Body of pancreas (tissue), 4 donors: Measurements from ENCODE around the gene PRSS33. TPM values are rescaled to one million over a fixed set of nuclear protein-coding genes. Genes with fewer than 3 reads are reported as not detected.

Experiments
- ATAC-seq: fragments of 150-250 bp; one replicate; pipeline ENCODE4 v1.9.1; 2016
- DNase-seq, 4 donors: peaks; one replicate each; pipeline ENCODE4 v3.0.0-alpha.2; 2019
- H3K27ac ChIP-seq, 4 donors: fragments of 200-600 bp; sonication (generic); 1 replicate in 3 of 4; 2 replicates in 1 of 4; pipeline versions ENCODE4 v1.5.1 to v1.6.1; 2016 to 2019; ENCODE audit warnings: mild to moderate bottlenecking in 1 of 4, mixed read lengths in 1 of 4, moderate library complexity in 1 of 4
- H3K27me3 ChIP-seq, 2 donors: fragments of 200-600 bp; sonication (generic); one replicate each; pipeline ENCODE4 v1.6.0; 2016; ENCODE audit warnings: mild to moderate bottlenecking in 1 of 2
- H3K36me3 ChIP-seq, 2 donors: fragments of 200-600 bp; sonication (generic); replicated peaks in 1 of 2; 2 replicates each; pipeline ENCODE4 v1.5.1; 2016; ENCODE audit warnings: low read depth in 2 of 2; ENCODE audit not compliant: insufficient read depth in 1 of 2
- H3K4me1 ChIP-seq: fragments of 200-600 bp; sonication (generic); one replicate; pipeline ENCODE4 v1.6.0; 2016
- H3K4me3 ChIP-seq, 2 donors: fragments of 200-600 bp; sonication (generic); 1 replicate in 1 of 2; 2 replicates in 1 of 2; pipeline ENCODE4 v1.5.1; 2016 to 2019
- H3K9me3 ChIP-seq, 3 donors: fragments of 200-600 bp; sonication (generic); 1 replicate in 2 of 3; 2 replicates in 1 of 3; pipeline ENCODE4 v1.5.1; 2016
- POLR2A ChIP-seq, 3 donors: fragments of 450-650 bp; IDR thresholded peaks; one replicate each; pipeline ENCODE4 v1.6.1; 2016; ENCODE audit warnings: antibody characterized with exemption in 3 of 3, mild to moderate bottlenecking in 2 of 3
- WGBS, 2 donors: methylation state at CpG; one replicate each; pipeline ENCODE4 v1.1.5; 2017; 5-methylcytosine and 5-hydroxymethylcytosine counted together
- intact Hi-C: fragments of 100-400 bp; cut with DNase I; formaldehyde crosslinking; loops from one replicate; pipeline ENCODE4 v1.15.1; 2023
- total RNA-seq, 2 donors: library from RNA; depleted of rRNA; stranded (reverse); fragments of >200 nt; gene quantifications; one replicate each; pipeline ENCODE4 v1.1.0, GENCODE V29; 2016
- TF ChIP-seq, protein P1 (sequence below), 7 experiments: fragments of 450-650 bp in 4 of 7; fragments of 200-600 bp in 3 of 7; sonication (generic) in 3 of 7; IDR thresholded peaks; one replicate each; pipeline ENCODE4 v1.5.1; 2016 to 2019; ENCODE audit warnings: antibody characterized with exemption in 7 of 7

Gene PRSS33
- total RNA-seq, 2 donors from 2014 or later, result not detected

- no peak for ATAC-seq
- no peaks in the 10 kb centered on the region for H3K27me3 ChIP-seq
- no peak overlapping the region for H3K4me3 ChIP-seq
- 61 to 80% methylated on average over 6 to 17 of the region's 17 CpGs for WGBS, 2 donors
- no peak for TF ChIP-seq POLR2A (IDR thresholded peaks at IDR 0.05)
- TF ChIP-seq, protein P1, sequence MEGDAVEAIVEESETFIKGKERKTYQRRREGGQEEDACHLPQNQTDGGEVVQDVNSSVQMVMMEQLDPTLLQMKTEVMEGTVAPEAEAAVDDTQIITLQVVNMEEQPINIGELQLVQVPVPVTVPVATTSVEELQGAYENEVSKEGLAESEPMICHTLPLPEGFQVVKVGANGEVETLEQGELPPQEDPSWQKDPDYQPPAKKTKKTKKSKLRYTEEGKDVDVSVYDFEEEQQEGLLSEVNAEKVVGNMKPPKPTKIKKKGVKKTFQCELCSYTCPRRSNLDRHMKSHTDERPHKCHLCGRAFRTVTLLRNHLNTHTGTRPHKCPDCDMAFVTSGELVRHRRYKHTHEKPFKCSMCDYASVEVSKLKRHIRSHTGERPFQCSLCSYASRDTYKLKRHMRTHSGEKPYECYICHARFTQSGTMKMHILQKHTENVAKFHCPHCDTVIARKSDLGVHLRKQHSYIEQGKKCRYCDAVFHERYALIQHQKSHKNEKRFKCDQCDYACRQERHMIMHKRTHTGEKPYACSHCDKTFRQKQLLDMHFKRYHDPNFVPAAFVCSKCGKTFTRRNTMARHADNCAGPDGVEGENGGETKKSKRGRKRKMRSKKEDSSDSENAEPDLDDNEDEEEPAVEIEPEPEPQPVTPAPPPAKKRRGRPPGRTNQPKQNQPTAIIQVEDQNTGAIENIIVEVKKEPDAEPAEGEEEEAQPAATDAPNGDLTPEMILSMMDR (IDR thresholded peaks at IDR 0.05), result no peak
- H3K27ac ChIP-seq, result no peak overlapping the region
- no peaks in the 10 kb centered on the region for H3K4me1 ChIP-seq
- no peak for DNase-seq
- intact Hi-C loops, result no loop called here
- H3K9me3 ChIP-seq, result no peaks in the 10 kb centered on the region
- no peaks in the 10 kb centered on the region for H3K36me3 ChIP-seq
Observed at GRCh38 chr16:2828876-2829430, 41.6 kb upstream of the PRSS33 start.

DNA sequence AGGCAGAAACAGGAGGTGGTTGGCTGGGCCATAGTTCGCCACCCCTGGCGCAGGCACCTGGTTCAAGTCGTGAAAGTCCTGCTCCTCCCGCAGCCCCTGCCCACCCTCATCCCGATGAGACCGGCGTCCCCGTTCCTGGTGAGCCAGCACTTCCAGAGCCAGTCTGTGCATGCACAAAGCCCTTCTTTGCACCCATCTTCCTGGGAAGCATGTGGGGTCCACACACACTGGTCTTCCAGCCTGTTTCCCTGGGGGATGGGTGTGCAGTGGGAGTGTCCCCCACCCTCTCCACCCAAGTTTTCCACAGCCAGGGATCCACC, 41.1 kb upstream of the PRSS33 start:
- H3K36me3 ChIP-seq, result no peaks in the 10 kb centered on the region
- TF ChIP-seq POLR2A (IDR thresholded peaks at IDR 0.05), result no peak
- TF ChIP-seq, protein P1 (IDR thresholded peaks at IDR 0.05), result no peak
- no peak overlapping the region for H3K4me3 ChIP-seq
- WGBS, 2 donors, result 84 to 88% methylated on average over 5 to 8 of the region's 8 CpGs
- H3K27ac ChIP-seq, result no peak overlapping the region
- no peaks in the 10 kb centered on the region for H3K27me3 ChIP-seq
- H3K4me1 ChIP-seq, result no peaks in the 10 kb centered on the region
- no peak for ATAC-seq
- intact Hi-C loops, result no loop called here
- H3K9me3 ChIP-seq, result no peaks in the 10 kb centered on the region
- DNase-seq, result no peak

GRCh38 chr16:2827831-2828520, 40.6 kb upstream of the PRSS33 start:
- WGBS, 2 donors, result 67 to 86% methylated on average over 12 to 13 of the region's 14 CpGs
- intact Hi-C loops, result no loop called here
- Histone ChIP-seq H3K9me3 (no peaks in the 10 kb centered on the region), H3K36me3 (no peaks in the 10 kb centered on the region), H3K27ac (no peak overlapping the region), H3K4me1 (no peaks in the 10 kb centered on the region), H3K27me3 (no peaks in the 10 kb centered on the region), H3K4me3 (no peak overlapping the region)
- TF ChIP-seq, protein P1 (IDR thresholded peaks at IDR 0.05), result no peak
- no peak for TF ChIP-seq POLR2A (IDR thresholded peaks at IDR 0.05)
- ATAC-seq, result no peak
- DNase-seq, result no peak

- H3K27me3 ChIP-seq, result no peaks in the 10 kb centered on the region
- DNase-seq (no peak), ATAC-seq (no peak)
- no peaks in the 10 kb centered on the region for H3K9me3 ChIP-seq
- H3K4me3 ChIP-seq, result no peak overlapping the region
- intact Hi-C loops, result no loop called here
- TF ChIP-seq, protein P1 (IDR thresholded peaks at IDR 0.05), result no peak
- no peak for TF ChIP-seq POLR2A (IDR thresholded peaks at IDR 0.05)
- no peaks in the 10 kb centered on the region for H3K36me3 ChIP-seq
- no peak overlapping the region for H3K27ac ChIP-seq
- 66 to 68% methylated on average over 15 of the region's 15 CpGs for WGBS, 2 donors
- no peaks in the 10 kb centered on the region for H3K4me1 ChIP-seq
Observed at GRCh38 chr16:2827374-2827791, 40.0 kb upstream of the PRSS33 start.
